Measurements from ENCODE around the gene CTSL. TPM values are rescaled to one million over a fixed set of nuclear protein-coding genes. Genes with fewer than 3 reads are reported as not detected.

The CTSL gene
- total RNA-seq, 1 experiment from 2014 or later, result 32.2 TPM

DNA sequence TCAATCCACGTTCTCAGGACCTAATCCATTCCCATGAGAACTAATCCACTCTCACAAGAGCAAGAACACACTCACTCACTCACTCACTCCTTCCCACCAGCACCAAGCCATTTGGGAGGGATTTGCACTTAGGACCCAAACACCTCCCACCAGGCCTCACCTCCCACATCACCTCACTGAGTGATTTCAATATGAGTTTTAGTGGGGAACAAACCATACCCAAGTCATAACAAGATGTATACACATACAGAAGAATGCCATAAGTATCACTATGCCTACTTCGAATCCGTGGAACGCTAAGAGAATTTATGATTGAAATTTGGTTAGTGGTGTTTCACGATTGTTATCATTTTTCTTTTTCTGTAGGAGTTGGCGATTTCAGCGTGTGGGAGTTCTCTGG is 29.3 kb upstream of the CTSL start:
- intact Hi-C loops (cut with micrococcal nuclease; ENCODE audit: unreplicated experiment), result no loop called here
- no peak for DNase-seq
- Mint-ChIP-seq H3K9me3 (ENCODE audit: low read depth, unreplicated experiment) (no peaks in the 10 kb centered on the region), H3K27ac (ENCODE audit: unreplicated experiment) (no peak overlapping the region), H3K4me3 (ENCODE audit: low read depth, unreplicated experiment) (no peak overlapping the region), H3K27me3 (ENCODE audit: unreplicated experiment) (no peaks in the 10 kb centered on the region), H3K4me1 (ENCODE audit: low read depth, unreplicated experiment) (no peaks in the 10 kb centered on the region), H3K36me3 (ENCODE audit: insufficient read depth, unreplicated experiment) (peaks cover 18% of the 10 kb centered on the region)
- TF ChIP-seq CTCF (IDR thresholded peaks at IDR 0.05; ENCODE audit: unreplicated experiment), result no peak
- BruUV-seq (replicated peaks), result no TSS peak
- CTCF ChIA-PET, result no interaction called here

- no peak overlapping the region for H3K4me3 Mint-ChIP-seq (ENCODE audit: low read depth, unreplicated experiment)
- no peaks in the 10 kb centered on the region for H3K9me3 Mint-ChIP-seq (ENCODE audit: low read depth, unreplicated experiment)
- H3K27me3 Mint-ChIP-seq (ENCODE audit: unreplicated experiment), result no peaks in the 10 kb centered on the region
- H3K27ac Mint-ChIP-seq (ENCODE audit: unreplicated experiment), result no peak overlapping the region
- CTCF ChIA-PET, result no interaction called here
- no peak for DNase-seq
- no peak for TF ChIP-seq CTCF (IDR thresholded peaks at IDR 0.05; ENCODE audit: unreplicated experiment)
- H3K36me3 Mint-ChIP-seq (ENCODE audit: insufficient read depth, unreplicated experiment), result peaks cover 33% of the 10 kb centered on the region
- intact Hi-C loops (cut with micrococcal nuclease; ENCODE audit: unreplicated experiment), result no loop called here
- no TSS peak for BruUV-seq (replicated peaks)
- H3K4me1 Mint-ChIP-seq (ENCODE audit: low read depth, unreplicated experiment), result no peaks in the 10 kb centered on the region
Measured at GRCh38 chr9:87698069-87698809, 27.7 kb upstream of the CTSL start.

DNA sequence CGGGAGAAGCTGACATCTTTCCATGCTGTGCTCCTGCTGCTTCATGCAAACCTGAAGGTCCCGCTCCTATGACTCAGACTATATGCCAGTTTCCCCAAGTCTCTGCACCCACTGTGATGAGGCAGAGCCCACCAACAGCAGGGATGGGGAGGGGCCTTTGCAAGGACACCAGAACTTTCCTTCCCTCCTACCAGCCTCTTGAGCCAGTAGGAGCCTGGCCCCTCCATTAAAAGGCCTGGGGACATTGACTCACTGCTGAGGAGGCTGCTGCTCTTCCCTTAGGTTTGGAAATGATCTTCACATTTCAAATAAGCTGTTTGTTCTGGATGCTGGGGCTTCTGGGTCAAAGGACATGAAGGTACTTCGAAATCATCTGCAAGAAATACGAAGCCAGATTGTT is 26.1 kb upstream of the CTSL start:
- intact Hi-C loops (cut with micrococcal nuclease; ENCODE audit: unreplicated experiment), result no loop called here
- H3K4me3 Mint-ChIP-seq (ENCODE audit: low read depth, unreplicated experiment), result no peak overlapping the region
- H3K9me3 Mint-ChIP-seq (ENCODE audit: low read depth, unreplicated experiment), result no peaks in the 10 kb centered on the region
- DNase-seq, result no peak
- no peaks in the 10 kb centered on the region for H3K27me3 Mint-ChIP-seq (ENCODE audit: unreplicated experiment)
- BruUV-seq (replicated peaks), result no TSS peak
- TF ChIP-seq CTCF (IDR thresholded peaks at IDR 0.05; ENCODE audit: unreplicated experiment), result no peak
- CTCF ChIA-PET, result no interaction called here
- peaks cover 39% of the 10 kb centered on the region for H3K36me3 Mint-ChIP-seq (ENCODE audit: insufficient read depth, unreplicated experiment)
- no peak overlapping the region for H3K27ac Mint-ChIP-seq (ENCODE audit: unreplicated experiment)
- H3K4me1 Mint-ChIP-seq (ENCODE audit: low read depth, unreplicated experiment), result no peaks in the 10 kb centered on the region

GRCh38 chr9:87701491-87701890 is 24.4 kb upstream of the CTSL start:
- CTCF ChIA-PET, result no interaction called here
- intact Hi-C loops (cut with micrococcal nuclease; ENCODE audit: unreplicated experiment), result no loop called here
- H3K4me1 Mint-ChIP-seq (ENCODE audit: low read depth, unreplicated experiment), result no peaks in the 10 kb centered on the region
- no peaks in the 10 kb centered on the region for H3K27me3 Mint-ChIP-seq (ENCODE audit: unreplicated experiment)
- H3K27ac Mint-ChIP-seq (ENCODE audit: unreplicated experiment), result no peak overlapping the region
- H3K9me3 Mint-ChIP-seq (ENCODE audit: low read depth, unreplicated experiment), result no peaks in the 10 kb centered on the region
- no peak for TF ChIP-seq CTCF (IDR thresholded peaks at IDR 0.05; ENCODE audit: unreplicated experiment)
- DNase-seq, result no peak
- BruUV-seq (replicated peaks), result no TSS peak
- H3K4me3 Mint-ChIP-seq (ENCODE audit: low read depth, unreplicated experiment), result no peak overlapping the region
- H3K36me3 Mint-ChIP-seq (ENCODE audit: insufficient read depth, unreplicated experiment), result peaks cover 42% of the 10 kb centered on the region

All from Calu3 (cell line).